ENCODE results near the gene POM121L2.
A peak's percentile ranks its signal among the peaks of the same experiment; 100 is the strongest.
"Not testable (repeated sequence)": the region's sequence is repeated elsewhere in the genome, so short reads cannot be mapped to it uniquely, and the experiment has no call there.

Gene POM121L2

DNA sequence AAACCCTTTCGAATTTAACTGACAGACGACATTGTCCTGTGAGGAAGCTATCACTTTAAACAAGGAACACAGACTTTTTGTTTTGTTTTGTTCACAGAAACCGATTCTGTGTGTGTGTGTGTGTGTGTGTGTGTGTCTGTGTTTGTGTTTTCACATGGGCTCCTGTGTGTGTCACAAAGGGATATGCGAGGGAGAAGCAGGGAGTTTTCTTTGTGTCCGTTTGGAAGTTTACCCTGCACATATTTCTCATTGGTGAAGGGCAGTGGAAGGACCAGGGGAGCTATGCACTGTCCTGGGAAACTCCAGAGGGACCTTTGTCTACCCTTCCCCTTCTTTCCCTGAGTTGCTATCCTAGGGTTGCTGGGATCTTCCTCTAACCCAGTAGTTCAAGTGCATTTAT, 17.7 kb downstream of the POM121L2 start:
- DNase-seq (ENCODE audit: insufficient read length, low spot score) (no peak), FAIRE-seq (no peak)

DNA sequence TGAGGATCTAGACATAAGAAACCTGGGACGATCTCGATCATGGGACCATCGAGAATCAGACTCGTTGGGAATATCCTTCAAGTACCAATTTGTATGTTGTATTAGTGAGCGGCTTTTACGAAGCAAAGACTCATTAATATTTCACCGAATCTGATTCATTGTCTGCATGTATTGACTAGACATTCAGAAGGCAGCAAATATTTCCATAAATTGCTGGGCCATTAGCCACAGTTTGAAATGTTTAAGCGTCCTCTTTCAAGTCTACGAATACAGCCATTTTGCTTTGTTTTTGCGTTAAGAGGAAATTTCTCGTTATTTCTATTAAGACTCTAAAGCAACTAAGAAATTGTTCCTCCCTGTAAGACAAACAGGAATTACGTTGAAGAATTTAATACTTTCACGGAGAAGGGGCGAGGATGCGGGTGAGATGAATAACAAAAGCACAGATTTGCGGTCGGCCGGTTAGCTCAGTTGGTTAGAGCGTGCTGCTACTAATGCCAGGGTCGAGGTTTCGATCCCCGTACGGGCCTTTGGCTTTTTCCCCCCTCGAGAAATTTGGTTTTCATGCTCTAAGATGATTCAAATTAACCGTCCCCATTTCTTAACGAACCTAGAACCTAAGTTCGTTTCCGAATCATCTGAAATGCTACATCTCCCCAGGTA, 18.5 kb downstream of the POM121L2 start:
- FAIRE-seq (no peak), DNase-seq (ENCODE audit: insufficient read length, low spot score) (no peak)

DNA sequence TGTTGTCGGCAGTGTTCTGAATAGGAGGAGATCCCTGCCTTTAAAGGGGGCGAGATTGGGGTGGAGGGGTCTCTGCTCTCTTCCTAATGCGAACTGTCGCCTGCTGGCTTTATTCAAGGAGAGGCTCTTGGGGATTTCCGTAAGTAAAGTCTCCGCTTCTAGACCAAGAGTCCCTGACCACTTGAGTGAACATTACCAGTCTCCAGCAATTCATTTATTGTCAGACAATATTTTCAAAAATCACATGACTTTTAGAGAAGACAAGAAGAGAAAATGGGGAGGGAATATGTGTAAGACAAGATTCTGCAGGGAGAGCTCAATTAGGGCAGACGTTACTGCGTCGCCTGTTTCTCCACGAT, 21.2 kb downstream of the POM121L2 start:
- DNase-seq (ENCODE audit: insufficient read length, low spot score) (no peak), FAIRE-seq (no peak)

DNA sequence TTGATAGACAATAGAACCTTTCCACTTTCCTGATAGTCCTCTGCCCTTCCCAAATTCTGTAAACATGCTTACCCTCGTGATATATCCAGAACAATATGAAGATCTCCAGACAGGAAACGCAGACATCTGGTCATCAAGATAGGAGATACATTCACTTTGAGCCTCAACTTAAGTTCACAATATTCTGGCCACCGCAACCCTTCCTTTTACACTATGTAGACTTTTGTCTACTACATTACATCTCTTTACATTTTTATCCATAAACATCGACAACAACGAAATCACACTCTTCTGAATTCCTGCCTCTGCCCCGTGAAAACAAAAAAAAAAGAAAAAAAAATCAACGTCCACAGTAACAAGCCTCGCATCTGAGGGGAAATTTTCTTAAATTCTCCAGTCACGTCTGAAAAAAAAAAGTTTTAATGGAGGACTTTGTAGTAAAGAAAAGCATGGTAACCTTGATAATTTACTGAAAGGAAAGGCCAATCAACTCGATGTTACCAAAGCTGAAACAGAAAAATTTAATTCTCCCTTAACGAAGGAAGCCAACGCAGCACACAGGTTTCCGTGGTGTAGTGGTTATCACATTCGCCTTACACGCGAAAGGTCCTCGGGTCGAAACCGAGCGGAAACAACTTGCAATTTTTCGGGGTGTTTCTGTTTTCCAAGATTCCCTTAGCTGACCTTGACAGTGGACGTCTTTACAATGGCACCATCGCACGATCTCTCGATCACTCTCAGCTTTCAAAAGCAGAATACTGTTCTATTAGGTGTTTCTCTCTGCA, 21.8 kb downstream of the POM121L2 start:
- FAIRE-seq (peak; percentile 23), DNase-seq (ENCODE audit: insufficient read length, low spot score) (no peak)

DNA sequence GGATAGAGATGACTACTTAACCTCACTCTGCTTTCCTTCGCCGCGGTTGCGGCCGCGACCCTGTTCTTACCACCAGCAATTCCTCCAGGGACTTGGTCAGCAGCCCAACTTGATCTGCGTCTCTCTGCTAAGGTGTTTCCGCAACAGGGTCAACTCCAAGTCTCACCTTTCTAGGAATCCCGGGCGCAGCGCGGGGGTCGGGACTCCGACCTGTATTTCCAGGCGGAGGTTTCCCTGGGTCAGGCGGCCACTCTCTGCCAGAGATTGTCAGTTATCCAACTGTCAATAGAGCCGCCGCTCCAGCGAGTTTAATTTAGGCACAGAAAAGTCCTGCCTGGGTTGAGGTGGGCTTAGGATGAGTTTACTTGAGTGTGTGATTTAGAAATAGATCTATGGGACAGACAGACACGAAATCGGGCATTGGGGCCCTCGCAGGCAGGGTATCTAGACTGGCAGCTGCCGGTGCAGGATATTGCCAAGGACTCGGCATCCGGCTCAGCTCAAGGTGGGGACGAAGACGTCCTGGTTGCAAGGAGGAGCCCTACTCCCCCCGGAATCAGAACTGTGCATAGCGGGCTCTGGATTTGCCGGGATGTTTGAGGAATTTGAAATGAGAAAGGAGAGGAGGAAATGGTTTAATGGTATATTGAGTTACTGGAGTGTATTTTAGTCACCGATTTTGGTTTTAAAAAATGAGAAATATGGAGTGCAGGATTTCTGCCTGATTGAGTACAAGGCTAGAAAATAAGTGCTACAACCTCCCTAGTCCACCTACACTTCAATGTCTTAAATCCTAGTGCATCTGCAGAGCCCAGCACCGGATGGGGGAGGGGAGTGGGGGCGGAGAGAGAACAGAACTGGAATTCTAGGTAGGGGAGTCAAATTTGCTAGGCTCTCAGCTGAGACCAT, 23.7 kb downstream of the POM121L2 start:
- DNase-seq (ENCODE audit: insufficient read length, low spot score): no peak
- FAIRE-seq: peak; percentile 70

DNA sequence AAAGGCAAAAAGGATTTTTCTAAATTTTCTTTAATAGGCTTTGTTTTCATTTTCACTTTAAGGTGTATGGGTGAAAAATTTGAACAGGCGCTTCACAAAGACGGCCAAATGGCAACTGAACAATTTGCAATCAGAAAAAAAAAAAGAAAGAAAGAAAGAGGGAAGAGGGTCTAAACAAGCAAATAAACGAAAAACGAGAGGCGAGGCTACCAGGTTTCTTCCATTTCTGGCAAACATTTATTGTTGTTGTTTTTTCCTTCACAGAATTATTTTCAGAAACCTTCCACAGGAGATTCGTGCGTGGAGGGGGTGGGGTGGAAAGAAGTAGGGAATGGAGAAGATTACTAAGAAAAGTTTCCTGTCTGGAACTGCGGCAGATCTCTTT, 24.3 kb downstream of the POM121L2 start:
- FAIRE-seq: peak; percentile 8
- DNase-seq (ENCODE audit: insufficient read length, low spot score): no peak

DNA sequence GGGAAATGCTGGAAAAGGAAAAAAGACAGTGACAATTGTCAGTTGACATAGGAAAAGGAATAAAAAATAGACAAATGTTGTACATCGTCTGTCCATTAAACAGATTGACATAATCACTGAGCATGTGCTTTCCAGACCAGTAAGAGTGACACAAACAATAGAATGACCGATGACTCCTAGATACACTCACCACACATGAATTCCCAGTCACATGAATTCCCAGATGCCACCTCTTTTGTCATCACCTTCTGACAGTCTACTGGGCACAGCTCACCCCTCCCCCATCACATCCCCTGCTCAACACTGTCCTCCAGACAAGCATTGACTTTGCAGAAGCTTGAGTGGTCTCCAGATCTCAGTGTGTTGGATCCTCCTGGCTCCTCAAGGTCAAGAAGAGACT, 25.9 kb downstream of the POM121L2 start:
- FAIRE-seq (no peak), DNase-seq (ENCODE audit: insufficient read length, low spot score) (no peak)

DNA sequence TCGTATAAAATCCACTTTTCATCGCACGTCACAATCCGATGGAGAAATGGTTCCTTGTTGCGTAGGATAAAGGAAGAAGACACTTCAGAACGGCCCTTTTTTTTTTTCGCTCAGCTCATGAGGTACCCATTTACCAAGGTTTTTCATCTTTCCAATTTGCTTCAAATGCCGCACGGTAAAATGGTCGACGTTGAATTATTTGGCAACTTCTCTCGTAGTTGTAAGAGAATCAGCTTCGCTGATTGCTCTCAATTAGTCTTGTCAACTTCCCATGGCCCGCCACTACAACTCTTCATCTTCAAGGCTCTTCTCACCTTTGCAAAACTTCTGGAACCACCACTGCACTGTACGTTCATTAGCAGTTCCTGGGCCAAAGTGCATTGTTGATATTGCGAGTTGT, 28.8 kb downstream of the POM121L2 start:
- FAIRE-seq (no peak), DNase-seq (ENCODE audit: insufficient read length, low spot score) (no peak)

DNA sequence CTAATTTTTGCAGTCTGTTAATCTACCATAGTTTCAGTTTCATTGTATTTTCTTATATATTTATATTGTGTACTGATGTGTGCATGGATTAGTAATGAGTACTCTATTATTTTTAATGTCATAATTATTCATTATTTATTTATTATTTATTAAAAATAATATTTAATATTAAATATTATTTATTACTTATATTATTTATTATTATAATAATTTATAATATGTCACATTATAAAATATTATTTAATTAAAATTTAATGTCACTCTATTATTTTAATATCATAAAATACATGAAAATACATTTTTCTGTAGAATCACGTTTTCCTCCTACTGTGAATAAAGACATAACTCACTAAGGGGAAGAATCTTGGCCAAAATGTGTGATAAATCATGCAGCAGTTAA, 30.5 kb downstream of the POM121L2 start:
- FAIRE-seq: no peak
- DNase-seq (ENCODE audit: insufficient read length, low spot score): no peak

DNA sequence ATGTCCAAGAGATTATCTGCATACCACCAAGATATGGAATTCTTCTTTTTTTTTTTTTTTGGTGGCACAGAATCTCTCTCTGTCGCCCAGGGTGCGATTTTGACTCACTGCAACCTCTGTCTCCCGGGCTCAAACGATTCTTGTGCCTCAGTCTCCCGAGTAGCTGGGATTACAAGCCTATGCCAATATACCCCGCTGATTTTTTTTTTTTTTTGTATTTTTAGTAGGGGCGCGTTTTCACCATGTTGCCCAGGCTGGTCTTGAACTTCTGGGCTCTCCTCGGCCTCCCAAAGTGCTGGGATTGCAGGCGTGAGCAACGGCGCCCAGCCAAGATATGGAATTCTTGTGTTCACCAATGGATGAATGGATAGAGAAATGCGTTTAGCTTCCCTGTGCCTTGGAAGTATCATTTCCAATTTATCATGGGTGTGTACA, 31.0 kb downstream of the POM121L2 start:
- DNase-seq (ENCODE audit: insufficient read length, low spot score) (no peak), FAIRE-seq (peak; percentile 54)

DNA sequence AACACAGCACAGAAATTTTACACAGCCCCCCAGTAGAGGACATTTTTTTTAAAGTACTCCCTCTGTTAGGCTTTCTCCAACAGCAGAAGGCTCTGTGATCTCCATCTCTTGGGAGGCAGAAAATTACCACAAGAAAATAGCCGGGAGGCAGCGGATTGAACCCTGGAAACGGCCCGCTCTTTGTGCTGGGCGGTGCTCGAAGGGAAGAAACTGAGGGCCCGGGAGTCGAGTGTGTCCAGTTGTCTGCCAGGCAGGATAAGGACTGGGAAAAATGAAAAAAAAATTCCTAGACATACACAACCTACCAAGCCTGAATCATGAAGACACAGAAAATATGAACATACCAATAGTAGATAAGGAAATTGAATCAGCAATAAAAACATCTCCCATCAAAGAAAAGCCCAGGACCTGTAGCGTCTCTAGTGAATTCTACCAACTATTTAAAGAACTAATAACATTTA, 31.5 kb downstream of the POM121L2 start:
- FAIRE-seq (no peak), DNase-seq (ENCODE audit: insufficient read length, low spot score) (no peak)

DNA sequence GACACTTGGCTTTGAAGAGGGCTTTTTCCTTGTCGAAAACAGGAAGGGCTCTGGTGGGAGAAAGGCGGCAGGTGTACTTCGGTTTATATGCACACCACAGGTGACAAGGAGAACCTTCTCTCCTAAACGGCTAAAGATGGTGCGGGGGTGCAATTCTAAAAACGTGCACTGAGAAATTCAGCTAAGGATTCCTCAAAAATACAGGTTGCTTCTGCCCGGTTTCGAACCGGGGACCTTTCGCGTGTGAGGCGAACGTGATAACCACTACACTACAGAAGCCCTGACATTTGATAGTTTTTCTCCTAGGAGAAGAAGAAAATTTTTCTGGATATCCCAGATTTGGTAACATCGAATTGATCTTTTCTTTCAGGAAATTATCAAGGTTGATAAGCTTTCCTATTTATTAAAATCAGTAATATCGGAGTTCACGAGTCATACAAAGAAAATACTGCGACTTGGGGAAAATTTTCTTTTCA, 32.0 kb downstream of the POM121L2 start:
- DNase-seq (ENCODE audit: insufficient read length, low spot score) (no peak), FAIRE-seq (peak; percentile 71)

DNA sequence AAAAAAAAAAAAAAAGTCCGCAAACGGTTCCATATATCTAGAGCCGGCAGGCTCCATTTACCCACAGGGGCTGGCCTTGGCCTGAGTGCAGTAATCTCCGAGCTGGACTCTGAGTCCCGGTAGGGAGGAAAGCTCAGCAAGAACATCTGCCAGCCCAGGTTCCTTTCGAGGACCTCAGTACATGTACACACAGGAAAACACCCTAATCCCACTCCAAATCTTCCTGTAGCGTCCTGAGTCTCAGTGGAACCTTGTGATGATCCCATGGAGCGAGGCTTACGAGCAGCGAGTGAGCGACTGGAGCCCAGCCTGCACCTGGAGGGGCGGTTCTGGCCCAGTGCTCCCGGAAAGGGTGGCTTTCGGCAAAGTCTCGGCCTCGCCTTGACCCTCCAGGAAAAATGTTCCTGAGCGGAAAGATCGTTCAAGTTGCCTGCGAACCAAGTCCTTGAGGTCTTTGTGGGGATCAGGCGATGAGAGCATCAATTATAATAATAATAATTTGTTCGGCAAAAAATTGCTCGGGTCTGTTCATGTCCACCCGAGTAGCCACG, 32.5 kb downstream of the POM121L2 start:
- FAIRE-seq (no peak), DNase-seq (ENCODE audit: insufficient read length, low spot score) (no peak)

DNA sequence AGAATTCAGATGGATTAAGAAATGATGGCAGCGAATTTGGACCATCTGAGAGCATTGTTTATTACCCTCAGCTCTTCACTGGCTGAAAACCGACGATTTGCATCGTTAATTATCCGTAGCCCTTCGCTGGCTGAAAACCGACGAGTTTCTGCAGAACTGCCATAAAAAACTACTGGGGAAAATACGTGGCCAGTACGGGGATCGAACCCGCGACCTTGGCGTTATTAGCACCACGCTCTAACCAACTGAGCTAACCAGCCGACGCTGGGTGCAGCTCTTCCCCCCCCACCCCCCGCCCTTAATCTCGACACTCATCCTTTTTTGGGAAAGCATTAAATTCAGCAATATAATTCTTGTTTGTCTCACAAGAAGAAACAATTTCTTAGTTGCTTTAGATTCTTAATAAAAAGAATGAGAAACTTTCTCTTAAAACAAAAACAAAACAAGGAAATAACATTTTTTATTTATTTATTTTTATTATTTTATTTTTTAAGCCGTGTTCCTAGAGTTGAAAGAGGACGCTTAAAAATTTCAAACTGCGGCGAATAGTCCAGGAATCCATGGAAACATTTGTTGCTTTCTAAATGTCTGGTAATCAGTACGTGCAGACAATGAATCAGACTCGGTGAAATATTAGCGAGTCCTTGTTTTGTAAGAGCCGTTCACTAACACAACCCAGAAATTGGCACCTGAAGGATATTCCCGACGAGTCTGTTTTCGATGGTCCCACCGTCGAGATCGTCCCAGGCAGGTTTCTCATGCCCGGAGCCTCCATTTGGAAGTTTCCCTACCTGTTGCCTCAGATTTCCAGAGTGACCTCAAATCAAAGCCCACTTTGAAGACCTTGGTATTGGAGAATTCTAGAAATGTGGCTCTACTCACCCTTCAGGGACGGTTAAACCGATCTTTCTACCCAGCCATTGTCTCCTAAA, 36.8 kb downstream of the POM121L2 start:
- FAIRE-seq (no peak), DNase-seq (ENCODE audit: insufficient read length, low spot score) (no peak)

DNA sequence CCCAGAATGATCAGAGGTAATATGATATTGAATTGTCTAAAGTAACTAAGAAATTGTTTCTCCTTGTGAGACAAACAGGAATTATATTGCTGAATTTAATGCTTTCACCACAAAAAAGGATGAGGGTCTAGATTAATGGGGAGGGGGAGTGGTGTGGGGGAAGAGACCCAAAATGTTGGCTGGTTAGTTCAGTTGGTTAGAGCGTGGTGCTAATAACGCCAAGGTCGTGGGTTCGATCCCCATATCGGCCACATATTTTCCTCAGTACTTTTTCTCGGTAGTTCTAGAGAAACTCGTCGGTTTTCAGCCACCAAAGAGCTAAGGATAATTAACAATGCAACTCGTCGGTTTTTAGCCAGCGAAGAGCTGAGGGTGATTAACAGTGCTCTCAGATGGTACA, 38.3 kb downstream of the POM121L2 start:
- FAIRE-seq (no peak), DNase-seq (ENCODE audit: insufficient read length, low spot score) (no peak)

DNA sequence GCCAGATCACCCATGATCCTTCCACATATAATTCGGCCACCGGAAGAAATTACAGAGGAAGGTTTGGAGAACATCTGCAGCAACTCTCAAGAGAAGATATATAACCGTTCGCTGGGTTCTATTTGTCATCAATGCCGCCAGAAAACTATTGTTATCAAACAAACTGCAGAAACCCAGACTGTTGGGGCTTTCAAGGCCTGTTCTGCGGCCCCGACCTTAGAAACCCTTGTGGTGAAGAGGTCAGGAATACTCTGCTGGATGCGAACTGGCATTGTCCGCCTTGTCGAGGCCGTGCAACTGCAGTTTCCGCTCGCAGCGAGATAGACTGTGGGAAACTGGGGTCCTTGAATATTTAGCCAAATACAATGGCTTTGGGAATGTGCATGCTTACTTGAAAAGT, 43.3 kb downstream of the POM121L2 start:
- FAIRE-seq: no peak

DNA sequence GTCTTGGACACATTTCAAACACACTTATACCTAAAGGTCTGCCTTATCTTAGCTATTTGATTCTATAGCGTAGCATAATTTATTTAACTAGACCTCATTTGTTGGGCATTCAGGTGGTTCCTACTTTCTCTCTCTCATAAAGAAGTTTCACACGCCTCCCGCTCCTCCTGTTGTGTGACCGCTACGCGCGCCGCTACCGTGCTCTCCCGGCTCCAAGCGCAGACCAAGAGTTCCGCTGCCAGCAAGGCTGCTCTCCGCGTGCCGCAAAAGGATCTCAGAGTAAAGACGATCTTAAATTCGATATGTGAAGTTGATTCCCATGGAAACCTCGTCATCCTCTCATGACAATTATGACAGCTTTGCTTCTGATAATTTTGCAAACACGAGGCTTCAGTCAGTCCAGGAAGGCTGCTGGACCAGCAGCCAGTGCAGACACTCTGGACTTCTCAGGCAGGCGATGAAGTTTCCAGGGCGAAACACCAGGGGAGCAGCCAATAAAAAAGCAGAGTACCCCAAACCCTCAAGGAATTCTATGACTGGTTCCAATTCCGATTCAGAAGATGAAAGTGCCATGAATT, 44.1 kb downstream of the POM121L2 start:
- FAIRE-seq (peak; percentile 39), DNase-seq (ENCODE audit: insufficient read length, low spot score) (no peak)

More for the DNA sequence above, 43.3 kb downstream of the POM121L2 start:
- DNase-seq (ENCODE audit: insufficient read length, low spot score): no peak

DNA sequence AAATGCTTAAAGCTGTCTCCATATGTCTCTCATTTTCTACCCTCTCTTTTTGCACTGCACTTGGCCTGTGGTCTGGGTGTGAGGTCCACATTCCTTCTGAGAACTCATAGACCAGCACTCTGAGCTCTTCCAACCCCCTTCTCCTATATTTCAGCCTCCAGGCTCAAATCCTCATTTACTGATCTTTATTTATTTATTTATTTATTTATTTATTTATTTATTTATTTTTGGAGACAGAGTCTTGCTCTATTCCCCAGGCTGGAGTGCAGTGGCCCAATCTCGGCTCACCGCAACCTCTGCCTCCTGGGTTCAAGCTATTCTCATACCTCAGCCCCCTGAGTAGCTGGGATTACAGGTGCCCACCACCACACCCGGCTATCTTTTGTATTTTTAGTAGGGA, 45.1 kb downstream of the POM121L2 start:
- DNase-seq (ENCODE audit: insufficient read length, low spot score); FAIRE-seq: not testable (repeated sequence)

DNA sequence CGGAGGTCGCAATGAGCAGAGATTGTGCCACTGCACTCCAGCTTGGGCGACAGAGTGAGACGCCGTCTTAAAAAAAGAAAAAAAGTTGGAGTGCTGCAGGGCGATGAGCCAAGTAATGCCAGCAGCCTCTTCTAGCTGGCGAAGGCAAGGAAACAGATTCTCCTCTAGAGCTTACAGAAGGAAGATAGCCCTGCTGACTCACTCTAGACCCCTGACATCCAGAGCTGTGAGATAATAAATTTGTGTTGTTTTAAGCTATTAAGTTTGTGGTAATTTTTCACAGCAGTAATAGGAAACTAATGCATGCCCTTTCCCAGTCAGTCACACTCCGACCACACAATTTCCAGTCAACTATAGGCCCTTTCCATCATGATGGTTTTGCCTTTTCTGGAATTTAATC, 48.2 kb downstream of the POM121L2 start:
- FAIRE-seq (no peak), DNase-seq (ENCODE audit: insufficient read length, low spot score) (no peak)

Measured in GM19239 (cell line).